SH-SY5Y (cell line): Measurements from ENCODE around the gene INPP5A.

ENCODE experiments used
- GATA2 ChIP-seq: IDR thresholded peaks from 2 replicates; pipeline ENCODE4 v1.6.1; 2011; ENCODE audit warnings: mild to moderate bottlenecking, low read depth, low read length
- GATA3 ChIP-seq: IDR thresholded peaks from 2 replicates; pipeline ENCODE4 v1.6.1; 2011; ENCODE audit warnings: low read depth, mild to moderate bottlenecking, low read length, moderate library complexity

- TF ChIP-seq GATA3 (no peak), GATA2 (no peak)
These were observed 121.9 kb downstream of the INPP5A start for GRCh38 chr10:132659206-132660091.
